Measurements from ENCODE around the gene PRLR.

Gene PRLR

DNA sequence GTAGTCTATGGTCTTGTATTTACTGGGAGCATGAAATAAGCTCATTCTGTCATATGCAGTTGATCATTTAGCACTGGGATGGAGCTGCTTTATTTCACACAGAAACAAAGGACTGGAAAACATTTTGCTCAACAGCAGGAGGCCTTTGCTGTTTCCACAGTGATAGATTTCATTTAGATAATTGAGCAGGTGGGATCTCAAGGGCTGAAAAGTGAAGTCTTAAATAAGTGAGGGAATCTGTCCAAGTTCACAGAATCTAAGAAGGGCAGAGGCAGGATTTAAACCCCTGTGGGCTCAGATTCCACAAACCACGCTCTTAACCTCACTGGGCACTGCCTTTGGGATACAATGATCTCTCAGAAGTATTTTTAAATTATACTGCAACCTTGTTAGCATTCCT lies 47.8 kb downstream of the PRLR start:
- DNase-seq (no peak), ATAC-seq (replicated peaks) (no peak)
- H3K9me3 Mint-ChIP-seq, result no peaks in the 10 kb centered on the region
- H3K36me3 Mint-ChIP-seq (ENCODE audit: insufficient read depth), result no peaks in the 10 kb centered on the region
- H3K4me3 Mint-ChIP-seq, result no peak overlapping the region
- no peak overlapping the region for H3K27ac Mint-ChIP-seq
- H3K27me3 Mint-ChIP-seq, result peaks cover 7 to 37% of the 10 kb centered on the region in 2 donors
- no peaks in the 10 kb centered on the region for H3K4me1 Mint-ChIP-seq (ENCODE audit: low read depth in 2 of 2)

DNA sequence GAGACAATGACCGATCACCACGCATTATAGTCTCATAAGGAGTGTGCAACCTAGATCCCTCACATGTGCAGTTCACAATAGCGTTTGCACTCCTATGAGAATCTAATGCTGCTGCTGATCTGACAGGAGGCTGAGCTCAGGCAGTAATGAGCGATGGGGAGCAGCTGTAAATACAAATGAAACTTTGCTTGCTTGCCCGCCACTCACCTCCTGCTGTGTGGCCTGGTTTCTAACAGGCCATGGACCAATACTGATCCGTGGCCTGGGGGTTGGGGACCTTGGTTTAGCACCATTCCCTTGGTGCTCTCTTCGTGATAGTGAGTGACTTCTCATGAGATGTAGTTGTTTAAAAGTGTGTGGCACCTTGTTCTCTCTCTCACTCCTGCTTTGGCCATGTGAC lies 50.2 kb downstream of the PRLR start:
- DNase-seq, result no peak
- Mint-ChIP-seq H3K27me3 (peaks cover 7 to 18% of the 10 kb centered on the region in 2 donors), H3K4me3 (no peak overlapping the region), H3K27ac (no peak overlapping the region), H3K9me3 (no peaks in the 10 kb centered on the region), H3K36me3 (ENCODE audit: insufficient read depth) (no peaks in the 10 kb centered on the region), H3K4me1 (ENCODE audit: low read depth in 2 of 2) (no peaks in the 10 kb centered on the region)
- ATAC-seq (replicated peaks), result no peak

DNA sequence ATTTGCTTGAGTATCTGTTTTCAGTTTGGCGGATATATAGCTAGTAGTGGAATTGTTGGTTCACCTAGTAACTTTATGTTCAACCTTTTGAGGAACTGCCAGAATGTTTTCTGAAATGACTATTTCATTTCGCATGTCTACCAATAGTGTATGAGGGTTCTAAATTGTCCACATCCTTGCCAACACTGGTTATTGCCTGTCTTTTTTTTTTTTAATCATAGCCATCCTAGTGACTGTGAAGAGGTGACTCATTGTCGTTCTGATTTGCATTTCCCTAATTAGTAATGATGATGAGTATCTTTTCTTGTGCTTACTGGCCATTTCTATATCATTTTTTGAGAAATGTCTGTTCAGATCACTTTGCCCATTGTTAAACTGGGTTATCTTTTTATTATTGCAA lies 52.5 kb downstream of the PRLR start:
- Mint-ChIP-seq H3K36me3 (ENCODE audit: insufficient read depth) (no peaks in the 10 kb centered on the region), H3K9me3 (no peaks in the 10 kb centered on the region), H3K27ac (no peak overlapping the region), H3K27me3 (peaks cover 1 to 12% of the 10 kb centered on the region in 2 donors), H3K4me3 (no peak overlapping the region), H3K4me1 (ENCODE audit: low read depth in 2 of 2) (no peaks in the 10 kb centered on the region)
- no peak for DNase-seq
- ATAC-seq (replicated peaks), result no peak

DNA sequence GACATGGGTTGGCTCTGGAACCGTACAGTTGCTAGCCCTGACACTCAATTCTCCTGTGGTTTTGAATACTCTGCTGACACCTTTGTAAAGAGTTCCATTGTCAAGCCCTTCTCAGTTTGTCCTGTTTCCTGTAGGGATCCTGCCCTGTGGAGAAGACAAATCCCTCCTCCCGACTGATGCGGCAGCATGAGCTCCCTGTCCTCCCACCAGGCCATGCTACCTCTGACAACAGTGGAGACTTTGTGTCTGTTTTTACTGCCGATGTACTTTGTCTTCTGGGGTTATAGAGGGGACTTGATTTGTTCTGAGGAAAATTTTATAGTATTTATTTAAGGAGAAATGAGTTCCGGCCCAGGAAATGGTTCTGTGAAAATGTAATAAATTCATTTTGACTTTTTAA lies 57.8 kb downstream of the PRLR start:
- Mint-ChIP-seq H3K4me1 (ENCODE audit: low read depth in 2 of 2) (no peaks in the 10 kb centered on the region), H3K9me3 (peaks cover 3 to 4% of the 10 kb centered on the region in 2 donors), H3K27me3 (no peaks in the 10 kb centered on the region), H3K4me3 (no peak overlapping the region), H3K27ac (no peak overlapping the region), H3K36me3 (ENCODE audit: insufficient read depth) (no peaks in the 10 kb centered on the region)
- DNase-seq, result no peak
- no peak for ATAC-seq (replicated peaks)

DNA sequence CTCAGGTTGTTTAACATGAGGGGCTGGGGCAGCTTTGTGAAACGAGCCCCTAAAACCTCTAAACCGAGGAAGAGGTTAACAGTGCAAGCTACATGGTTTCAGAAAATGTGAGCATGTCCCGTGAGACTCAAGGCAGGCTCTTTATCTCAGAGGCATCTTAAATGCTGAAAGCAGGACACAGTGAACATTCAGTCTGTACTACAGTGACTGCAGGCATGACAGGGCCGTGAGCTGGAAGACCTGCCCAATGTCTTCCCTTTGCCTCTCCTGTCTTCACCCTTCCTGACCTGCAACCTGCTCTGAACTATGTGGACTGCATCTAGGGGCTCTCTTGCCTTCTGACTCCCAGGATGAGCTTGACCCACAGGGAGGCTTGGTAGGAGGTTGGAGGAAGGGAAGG lies 58.3 kb downstream of the PRLR start:
- Mint-ChIP-seq H3K27ac (no peak overlapping the region), H3K4me1 (ENCODE audit: low read depth in 2 of 2) (no peaks in the 10 kb centered on the region), H3K36me3 (ENCODE audit: insufficient read depth) (no peaks in the 10 kb centered on the region), H3K9me3 (peaks cover 5 to 7% of the 10 kb centered on the region in 2 donors), H3K4me3 (no peak overlapping the region), H3K27me3 (no peaks in the 10 kb centered on the region)
- ATAC-seq (replicated peaks), result no peak
- no peak for DNase-seq

DNA sequence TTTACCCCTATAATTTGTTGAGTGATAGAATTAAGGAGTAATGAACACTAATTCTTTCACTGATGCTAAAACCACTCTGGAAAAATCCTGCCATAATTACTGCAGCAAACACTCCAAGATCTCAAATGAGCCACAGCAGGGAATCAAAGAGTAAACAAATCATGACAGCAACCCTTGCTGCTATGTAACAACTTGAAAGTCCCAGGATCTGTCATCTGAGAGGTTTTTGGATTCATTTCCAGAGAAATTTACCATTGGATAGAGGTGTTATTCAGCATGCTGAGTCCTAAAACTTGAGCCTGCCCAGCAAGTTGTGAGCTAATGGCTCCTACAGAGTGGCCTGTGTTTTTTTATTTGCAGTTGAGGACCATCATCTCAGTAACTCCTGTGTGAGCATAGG lies 59.2 kb downstream of the PRLR start:
- Mint-ChIP-seq H3K36me3 (ENCODE audit: insufficient read depth) (no peaks in the 10 kb centered on the region), H3K4me1 (ENCODE audit: low read depth in 2 of 2) (no peaks in the 10 kb centered on the region), H3K27me3 (no peaks in the 10 kb centered on the region), H3K9me3 (peaks cover 5 to 7% of the 10 kb centered on the region in 2 donors), H3K27ac (no peak overlapping the region), H3K4me3 (no peak overlapping the region)
- ATAC-seq (replicated peaks), result no peak
- DNase-seq, result no peak

DNA sequence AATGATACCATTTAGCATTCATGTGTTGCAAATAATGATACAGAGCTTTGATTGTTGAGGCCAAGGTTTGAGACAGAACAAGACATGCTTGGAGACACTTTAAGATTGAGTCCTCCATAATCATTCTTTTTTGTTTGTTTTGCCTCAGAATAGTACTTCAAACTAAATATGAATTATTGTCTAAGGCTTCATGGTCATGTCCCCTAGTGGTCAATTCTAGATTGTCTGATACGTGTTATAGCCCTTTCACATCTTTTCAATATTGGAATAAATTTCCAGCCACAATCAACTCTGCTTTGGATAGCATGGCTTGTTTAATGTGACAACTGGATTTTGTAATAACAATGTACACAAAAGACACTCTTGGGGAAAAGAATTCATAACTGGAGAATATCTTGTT lies 64.2 kb downstream of the PRLR start:
- Mint-ChIP-seq H3K4me1 (ENCODE audit: low read depth in 2 of 2) (no peaks in the 10 kb centered on the region), H3K4me3 (no peak overlapping the region), H3K27me3 (peaks cover 0 to 12% of the 10 kb centered on the region in 2 donors), H3K36me3 (ENCODE audit: insufficient read depth) (no peaks in the 10 kb centered on the region), H3K9me3 (peaks cover 5 to 7% of the 10 kb centered on the region in 2 donors), H3K27ac (no peak overlapping the region)
- ATAC-seq (replicated peaks) (no peak), DNase-seq (no peak)

DNA sequence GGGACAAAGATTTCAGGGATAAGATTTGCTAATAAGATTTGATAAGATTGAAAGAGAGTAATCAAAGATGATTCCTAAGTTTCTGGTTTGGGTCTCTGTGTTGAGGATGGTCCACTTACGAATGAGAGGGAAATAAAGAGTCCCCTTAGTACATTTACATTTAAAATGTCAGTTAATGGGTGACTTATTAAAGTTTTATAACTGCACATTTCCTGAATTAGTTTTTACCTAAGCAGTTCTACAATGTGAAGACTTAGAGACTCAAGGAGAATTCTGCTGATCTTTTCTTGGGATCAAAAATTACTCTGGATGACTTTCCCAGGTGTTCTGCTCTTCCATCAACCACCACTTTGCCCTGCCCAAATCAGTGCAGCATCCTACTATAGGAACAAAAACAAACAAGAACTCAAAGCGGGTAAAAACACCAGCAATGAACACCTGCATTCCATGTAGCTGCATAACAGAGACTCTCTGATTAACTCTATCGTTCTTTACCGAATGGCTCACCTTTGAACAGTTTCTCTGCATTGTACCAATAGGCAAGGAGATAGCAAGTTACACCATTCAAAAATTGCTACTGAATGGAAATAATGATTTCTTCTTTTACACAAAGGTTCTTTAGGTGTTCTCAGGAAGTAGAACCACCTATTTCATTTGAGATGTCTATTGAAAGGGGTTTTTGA lies 65.3 kb downstream of the PRLR start:
- ATAC-seq (replicated peaks) (no peak), DNase-seq (no peak)
- Mint-ChIP-seq H3K4me3 (no peak overlapping the region), H3K36me3 (ENCODE audit: insufficient read depth) (no peaks in the 10 kb centered on the region), H3K9me3 (peaks cover 5 to 7% of the 10 kb centered on the region in 2 donors), H3K27me3 (peaks cover 0 to 12% of the 10 kb centered on the region in 2 donors), H3K27ac (no peak overlapping the region), H3K4me1 (ENCODE audit: low read depth in 2 of 2) (no peaks in the 10 kb centered on the region)

DNA sequence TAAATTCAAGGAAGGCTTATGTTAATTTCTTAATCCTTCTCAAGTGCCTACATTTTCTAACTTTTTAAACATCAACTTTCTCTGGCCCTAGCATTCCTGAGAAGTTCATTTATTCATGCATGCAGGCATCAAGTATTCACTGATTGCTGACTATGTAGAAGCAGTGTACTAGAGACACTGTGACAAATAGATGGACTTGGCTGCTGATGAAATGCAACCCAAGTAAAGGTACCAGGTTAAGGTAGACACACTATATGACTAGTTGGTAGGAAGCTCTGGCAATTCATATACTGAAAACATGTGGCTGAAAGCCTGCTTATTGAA lies 66.6 kb downstream of the PRLR start:
- Mint-ChIP-seq H3K27me3 (peaks cover 0 to 16% of the 10 kb centered on the region in 2 donors), H3K36me3 (ENCODE audit: insufficient read depth) (no peaks in the 10 kb centered on the region)

DNA sequence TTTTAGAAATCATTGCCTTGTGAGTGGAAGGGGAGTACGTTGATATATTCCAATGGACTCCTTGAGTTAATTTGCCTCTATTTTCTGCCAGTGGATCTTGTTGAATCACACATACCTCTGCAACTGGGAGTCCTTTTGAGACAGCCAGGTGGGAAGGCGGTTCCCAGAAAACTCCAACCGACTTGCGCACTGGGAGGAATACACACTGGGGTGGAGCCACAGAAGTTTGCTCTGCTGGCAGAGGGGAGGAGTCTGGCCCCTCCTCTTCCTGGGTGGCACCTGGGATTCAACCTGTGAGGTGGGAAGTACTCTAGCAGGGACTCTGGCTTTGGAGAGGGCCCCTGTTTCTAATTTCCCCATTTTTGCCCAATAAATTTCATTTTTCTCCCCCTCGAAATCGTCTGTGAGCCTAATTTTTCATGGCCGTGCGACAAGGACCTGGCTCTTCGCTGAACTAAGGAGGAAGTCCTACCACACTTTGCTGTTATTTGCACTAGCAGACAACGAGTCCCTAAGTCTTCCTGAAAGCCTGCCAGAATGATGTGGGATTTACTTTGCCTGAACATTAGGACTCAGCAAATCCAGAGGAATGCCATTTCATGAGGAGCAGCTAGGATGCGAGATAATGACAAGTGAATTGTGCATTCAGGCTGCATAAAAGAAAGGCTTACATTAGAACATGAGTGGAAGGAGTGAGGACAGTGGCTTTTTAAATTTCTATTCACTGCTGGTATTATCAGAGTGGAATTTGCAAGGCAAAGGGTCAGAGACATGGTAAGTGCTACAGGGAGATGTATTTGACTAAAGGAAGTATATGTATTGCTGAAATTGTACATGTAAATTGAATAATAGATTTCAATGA lies 67.2 kb downstream of the PRLR start:
- peaks cover 0 to 22% of the 10 kb centered on the region in 2 donors for H3K27me3 Mint-ChIP-seq
- no peak for ATAC-seq (replicated peaks)
- DNase-seq, result no peak
- H3K36me3 Mint-ChIP-seq (ENCODE audit: insufficient read depth), result no peaks in the 10 kb centered on the region
- H3K9me3 Mint-ChIP-seq, result peaks cover 3 to 7% of the 10 kb centered on the region in 2 donors
- H3K4me3 Mint-ChIP-seq, result no peak overlapping the region
- H3K4me1 Mint-ChIP-seq (ENCODE audit: low read depth in 2 of 2), result peaks cover 0 to 1% of the 10 kb centered on the region in 2 donors
- no peak overlapping the region for H3K27ac Mint-ChIP-seq

More for the DNA sequence above, 66.6 kb downstream of the PRLR start:
- no peak overlapping the region for H3K4me3 Mint-ChIP-seq
- no peak overlapping the region for H3K27ac Mint-ChIP-seq
- DNase-seq (no peak), ATAC-seq (replicated peaks) (no peak)
- peaks cover 3 to 7% of the 10 kb centered on the region in 2 donors for H3K9me3 Mint-ChIP-seq
- no peaks in the 10 kb centered on the region for H3K4me1 Mint-ChIP-seq (ENCODE audit: low read depth in 2 of 2)

DNA sequence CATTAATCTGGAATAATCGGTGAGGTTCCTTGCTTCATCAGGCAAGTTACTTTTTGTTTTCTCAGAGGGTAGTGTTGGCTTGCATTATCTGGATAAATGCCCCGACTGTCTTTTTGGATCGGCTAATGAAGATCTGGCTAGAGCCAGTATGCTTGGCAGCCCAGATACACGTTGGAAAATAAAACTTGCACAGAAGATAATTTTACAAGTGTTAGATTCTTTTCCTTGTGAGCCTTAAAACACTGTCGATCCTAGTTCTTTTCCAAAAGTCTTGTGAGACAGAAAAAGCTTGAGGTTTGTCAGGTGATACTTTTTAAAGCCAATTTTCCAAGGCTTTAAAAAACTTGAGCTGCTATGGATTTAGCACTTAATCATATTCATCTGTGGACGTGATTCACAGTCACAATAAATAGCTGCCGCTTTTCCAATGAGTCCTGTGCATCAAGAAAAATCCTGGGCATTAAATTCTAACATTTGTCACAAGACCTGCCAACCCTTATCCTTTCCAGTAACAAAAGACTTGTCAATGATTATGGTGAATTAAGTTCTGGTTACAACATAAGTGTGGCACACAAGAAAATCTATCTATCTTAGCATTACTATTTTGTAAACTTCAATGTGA lies 68.5 kb downstream of the PRLR start:
- H3K36me3 Mint-ChIP-seq (ENCODE audit: insufficient read depth), result no peaks in the 10 kb centered on the region

DNA sequence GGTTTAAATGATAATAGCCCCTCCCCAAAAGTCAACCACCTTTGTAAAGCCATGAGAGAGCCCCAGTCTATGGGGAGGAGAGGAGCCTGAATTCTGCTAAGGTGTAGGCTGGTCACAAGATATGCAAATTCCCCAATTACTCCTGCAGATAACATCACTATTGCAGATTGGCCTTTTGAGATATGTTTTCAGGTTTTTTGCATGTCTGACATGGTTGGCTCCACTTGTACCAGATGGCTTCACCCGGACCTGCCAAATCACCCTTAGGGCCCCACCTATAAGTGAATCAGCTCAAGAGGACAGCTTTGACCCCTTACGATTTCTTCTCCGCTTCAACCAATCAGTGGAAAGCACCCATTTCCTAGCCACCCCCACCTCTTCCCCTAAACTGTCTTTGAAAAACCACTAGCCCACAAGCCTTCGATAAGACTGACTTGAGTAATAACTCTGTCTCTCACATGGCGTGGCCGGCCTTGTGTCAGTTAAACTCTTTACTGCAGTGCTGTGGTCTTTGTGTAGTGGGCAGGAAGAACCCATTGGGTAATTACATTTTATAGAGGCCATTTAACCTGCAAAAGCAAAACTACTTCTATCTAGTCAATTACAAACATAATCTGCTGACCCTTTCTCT lies 69.7 kb downstream of the PRLR start:
- peaks cover 0 to 1% of the 10 kb centered on the region in 2 donors for H3K4me1 Mint-ChIP-seq (ENCODE audit: low read depth in 2 of 2)
- H3K27ac Mint-ChIP-seq, result no peak overlapping the region
- no peaks in the 10 kb centered on the region for H3K9me3 Mint-ChIP-seq
- peaks cover 0 to 27% of the 10 kb centered on the region in 2 donors for H3K27me3 Mint-ChIP-seq
- H3K36me3 Mint-ChIP-seq (ENCODE audit: insufficient read depth), result no peaks in the 10 kb centered on the region
- H3K4me3 Mint-ChIP-seq, result no peak overlapping the region
- no peak for DNase-seq
- no peak for ATAC-seq (replicated peaks)

More for the DNA sequence above, 68.5 kb downstream of the PRLR start:
- H3K4me3 Mint-ChIP-seq, result no peak overlapping the region
- H3K27me3 Mint-ChIP-seq, result peaks cover 0 to 27% of the 10 kb centered on the region in 2 donors
- no peak overlapping the region for H3K27ac Mint-ChIP-seq
- ATAC-seq (replicated peaks) (no peak), DNase-seq (no peak)
- no peaks in the 10 kb centered on the region for H3K9me3 Mint-ChIP-seq
- peaks cover 0 to 1% of the 10 kb centered on the region in 2 donors for H3K4me1 Mint-ChIP-seq (ENCODE audit: low read depth in 2 of 2)

DNA sequence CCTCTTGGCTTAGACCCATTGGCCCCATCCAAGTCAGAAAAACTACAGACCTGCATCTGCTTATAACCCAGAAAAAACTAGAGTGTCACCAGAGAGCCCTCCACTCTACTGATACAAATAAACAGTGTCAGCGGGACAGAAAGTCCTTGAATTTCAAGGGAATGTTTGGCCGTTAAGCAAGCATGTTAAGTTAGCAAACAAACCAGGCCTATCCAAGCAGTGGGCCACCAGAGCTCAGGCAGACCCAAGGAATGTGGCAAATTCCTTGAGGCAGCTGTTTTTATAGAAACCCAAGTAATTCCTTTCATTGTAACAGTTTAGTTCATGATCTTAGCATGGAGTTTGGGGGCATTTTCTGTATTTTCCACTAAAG lies 70.9 kb downstream of the PRLR start:
- Mint-ChIP-seq H3K27me3 (peaks cover 0 to 25% of the 10 kb centered on the region in 2 donors), H3K4me1 (ENCODE audit: low read depth in 2 of 2) (peaks cover 0 to 1% of the 10 kb centered on the region in 2 donors), H3K4me3 (no peak overlapping the region), H3K36me3 (ENCODE audit: insufficient read depth) (no peaks in the 10 kb centered on the region), H3K9me3 (no peaks in the 10 kb centered on the region), H3K27ac (no peak overlapping the region)
- ATAC-seq (replicated peaks) (no peak), DNase-seq (no peak)
